Panc1 (cell line): ENCODE measurements around the gene RUNX3. TPM values are rescaled to one million over a fixed set of nuclear protein-coding genes. Genes with fewer than 3 reads are reported as not detected.

Source experiments
- ATAC-seq: fragments of 200-7000 bp; cut with Tn5 transposase; 2 replicates; pipeline ENCODE4 v1.9.1; 2020; ENCODE audit warnings: mild to moderate bottlenecking, moderate library complexity
- BruUV-seq: library from RNA; stranded (reverse); fragments of 400-500 nt; replicated peaks from 2 replicates; lab custom pipeline; 2021; lab: Mats Ljungman, UMichigan
- CTCF ChIA-PET: fragments of 300-600 bp; sonication (Branson Sonifier 250); formaldehyde crosslinking; loops from one replicate; lab custom pipeline; 2022; ENCODE audit warnings: antibody characterized with exemption; lab: Charles Lee
- POLR2A ChIA-PET: fragments of 300-600 bp; sonication (Branson Sonifier 250); formaldehyde crosslinking; loops from one replicate; lab custom pipeline; 2022; ENCODE audit warnings: antibody characterized with exemption; lab: Charles Lee
- DNase-seq: peaks from one replicate; pipeline ENCODE4 v3.0.0-alpha.2; 2010; ENCODE audit warnings: low read depth, low spot score
- H3K27ac ChIP-seq: 2 replicates; pipeline ENCODE4 v1.5.1; 2011; ENCODE audit warnings: mild to moderate bottlenecking, low read length, inconsistent platforms
- H3K27me3 ChIP-seq: fragments of 200-500 bp; sonication (Bioruptor generic); 2 replicates; pipeline ENCODE4 v1.6.0; 2014; ENCODE audit warnings: low read length, inconsistent platforms; ENCODE audit not compliant: control insufficient read depth, insufficient read depth
- H3K36me3 ChIP-seq: fragments of 200-500 bp; sonication (Bioruptor generic); 2 replicates; pipeline ENCODE4 v1.5.1; 2014; ENCODE audit warnings: inconsistent platforms, mild to moderate bottlenecking, low read length, moderate library complexity; ENCODE audit not compliant: control insufficient read depth, insufficient read depth
- H3K4me1 ChIP-seq: 2 replicates; pipeline ENCODE4 v1.5.1; 2011; ENCODE audit warnings: inconsistent platforms, mild to moderate bottlenecking, low read length, moderate library complexity; ENCODE audit not compliant: control insufficient read depth, insufficient read depth
- H3K4me3 ChIP-seq, 2 experiments: 2 replicates each; pipeline ENCODE4 v1.5.1; 2011 to 2012; ENCODE audit warnings: low read depth in 2 of 2, low read length in 2 of 2, mild to moderate bottlenecking in 2 of 2, inconsistent platforms in 1 of 2, moderate library complexity in 1 of 2
- H3K9me3 ChIP-seq: fragments of 200-500 bp; sonication (Bioruptor generic); 2 replicates; pipeline ENCODE4 v1.5.1; 2014; ENCODE audit warnings: low read depth, mild to moderate bottlenecking, inconsistent platforms, low read length, moderate library complexity; ENCODE audit not compliant: control insufficient read depth, insufficient read depth
- CTCF ChIP-seq: fragments of 450-650 bp; IDR thresholded peaks from 2 replicates; pipeline ENCODE4 v1.5.1; 2017; ENCODE audit warnings: mild to moderate bottlenecking
- POLR2AphosphoS5 ChIP-seq: IDR thresholded peaks from 2 replicates; pipeline ENCODE4 v1.6.1; 2012; ENCODE audit warnings: mild to moderate bottlenecking, low read depth, low read length, moderate library complexity
- REST ChIP-seq, 2 experiments: IDR thresholded peaks; 2 replicates each; pipeline ENCODE4 v1.6.1; 2011 to 2012; ENCODE audit warnings: low read depth in 2 of 2, control low read depth in 1 of 2, low read length in 1 of 2, mild to moderate bottlenecking in 1 of 2, moderate library complexity in 1 of 2; ENCODE audit not compliant: insufficient read depth in 1 of 2
- SIN3A ChIP-seq: IDR thresholded peaks from 2 replicates; pipeline ENCODE4 v1.6.1; 2012; ENCODE audit warnings: low read depth, mild to moderate bottlenecking, low read length, moderate library complexity, borderline replicate concordance; ENCODE audit not compliant: insufficient read depth
- TCF7L2 ChIP-seq: IDR thresholded peaks from 2 replicates; pipeline ENCODE4 v1.6.1; 2011; ENCODE audit warnings: mild to moderate bottlenecking, low read depth, low read length, inconsistent platforms
- in situ Hi-C: cut with HindIII; loops from 2 replicates; pipeline ENCODE4 v1.10.0; 2016; ENCODE audit warnings: low sequenced_read_pairs, low pct_unique_long_range_greater_than_20kb
- intact Hi-C: fragments of 100-400 bp; cut with micrococcal nuclease; formaldehyde crosslinking; loops from one replicate; pipeline ENCODE4 v1.10.0; 2022; ENCODE audit not compliant: unreplicated experiment
- total RNA-seq: library from RNA; stranded (reverse); gene quantifications from one replicate; pipeline ENCODE4 v1.2.1, GENCODE V29; 2021; ENCODE audit not compliant: unreplicated experiment

Gene RUNX3
- total RNA-seq, 1 experiment from 2014 or later, result 0.10 TPM

GRCh38 chr1:24900486-24900849 lies 29.6 kb downstream of the RUNX3 start:
- H3K4me1 ChIP-seq, result no peaks in the 10 kb centered on the region
- H3K27ac ChIP-seq, result no peak overlapping the region
- POLR2A ChIA-PET, result interaction anchor here (0.6 kb wide), 1 partner anchor 315 kb away, joined by 9 read pairs; no protein-coding TSS in a partner anchor
- BruUV-seq, result no TSS peak
- H3K9me3 ChIP-seq, result no peaks in the 10 kb centered on the region
- no peaks in the 10 kb centered on the region for H3K36me3 ChIP-seq
- H3K4me3 ChIP-seq, result no peak overlapping the region
- TF ChIP-seq TCF7L2 (no peak), POLR2AphosphoS5 (no peak), REST (IDR thresholded peaks at IDR 0.05; ENCODE audit: insufficient read depth in 1 of 2, low read depth in 2 of 2, low read length in 1 of 2) (no peak), CTCF (no peak), SIN3A (no peak)
- ATAC-seq (no peak), DNase-seq (no peak)
- intact Hi-C loops (no loop called here), in situ Hi-C loops (no loop called here)
- H3K27me3 ChIP-seq, result no peaks in the 10 kb centered on the region
- CTCF ChIA-PET, result interaction anchor here (0.6 kb wide), 1 partner anchor 134 kb away, joined by 3 read pairs; no protein-coding TSS in a partner anchor

GRCh38 chr1:24899581-24900485 lies 30.2 kb downstream of the RUNX3 start:
- H3K4me1 ChIP-seq, result no peaks in the 10 kb centered on the region
- intact Hi-C loops (no loop called here), in situ Hi-C loops (no loop called here)
- H3K27ac ChIP-seq, result no peak overlapping the region
- ChIA-PET POLR2A (interaction anchor here (0.6 kb wide), 1 partner anchor 315 kb away, joined by 9 read pairs; no protein-coding TSS in a partner anchor), CTCF (interaction anchor here (0.6 kb wide), 1 partner anchor 184 kb away, joined by 5 read pairs; no protein-coding TSS in a partner anchor)
- H3K9me3 ChIP-seq, result no peaks in the 10 kb centered on the region
- TF ChIP-seq SIN3A (no peak), CTCF (no peak), REST (IDR thresholded peaks at IDR 0.05; ENCODE audit: insufficient read depth in 1 of 2, low read depth in 2 of 2, low read length in 1 of 2) (no peak), TCF7L2 (no peak), POLR2AphosphoS5 (no peak)
- no peaks in the 10 kb centered on the region for H3K36me3 ChIP-seq
- no TSS peak for BruUV-seq
- DNase-seq (no peak), ATAC-seq (no peak)
- no peaks in the 10 kb centered on the region for H3K27me3 ChIP-seq
- H3K4me3 ChIP-seq, result no peak overlapping the region
